Stimulated activated CD8-positive, alpha-beta memory T cell treated with anti-CD3 and anti-CD28 coated beads, Interleukin-15, amount 100 ng/mL, for 24 hours (primary cell): ENCODE results near the gene ENTPD8.

Experiments used
- DNase-seq: peaks from one replicate; pipeline ENCODE4 v3.0.0-alpha.2; 2020; ENCODE audit warnings: low read depth

The ENTPD8 gene, protein sequence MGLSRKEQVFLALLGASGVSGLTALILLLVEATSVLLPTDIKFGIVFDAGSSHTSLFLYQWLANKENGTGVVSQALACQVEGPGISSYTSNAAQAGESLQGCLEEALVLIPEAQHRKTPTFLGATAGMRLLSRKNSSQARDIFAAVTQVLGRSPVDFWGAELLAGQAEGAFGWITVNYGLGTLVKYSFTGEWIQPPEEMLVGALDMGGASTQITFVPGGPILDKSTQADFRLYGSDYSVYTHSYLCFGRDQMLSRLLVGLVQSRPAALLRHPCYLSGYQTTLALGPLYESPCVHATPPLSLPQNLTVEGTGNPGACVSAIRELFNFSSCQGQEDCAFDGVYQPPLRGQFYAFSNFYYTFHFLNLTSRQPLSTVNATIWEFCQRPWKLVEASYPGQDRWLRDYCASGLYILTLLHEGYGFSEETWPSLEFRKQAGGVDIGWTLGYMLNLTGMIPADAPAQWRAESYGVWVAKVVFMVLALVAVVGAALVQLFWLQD

DNA sequence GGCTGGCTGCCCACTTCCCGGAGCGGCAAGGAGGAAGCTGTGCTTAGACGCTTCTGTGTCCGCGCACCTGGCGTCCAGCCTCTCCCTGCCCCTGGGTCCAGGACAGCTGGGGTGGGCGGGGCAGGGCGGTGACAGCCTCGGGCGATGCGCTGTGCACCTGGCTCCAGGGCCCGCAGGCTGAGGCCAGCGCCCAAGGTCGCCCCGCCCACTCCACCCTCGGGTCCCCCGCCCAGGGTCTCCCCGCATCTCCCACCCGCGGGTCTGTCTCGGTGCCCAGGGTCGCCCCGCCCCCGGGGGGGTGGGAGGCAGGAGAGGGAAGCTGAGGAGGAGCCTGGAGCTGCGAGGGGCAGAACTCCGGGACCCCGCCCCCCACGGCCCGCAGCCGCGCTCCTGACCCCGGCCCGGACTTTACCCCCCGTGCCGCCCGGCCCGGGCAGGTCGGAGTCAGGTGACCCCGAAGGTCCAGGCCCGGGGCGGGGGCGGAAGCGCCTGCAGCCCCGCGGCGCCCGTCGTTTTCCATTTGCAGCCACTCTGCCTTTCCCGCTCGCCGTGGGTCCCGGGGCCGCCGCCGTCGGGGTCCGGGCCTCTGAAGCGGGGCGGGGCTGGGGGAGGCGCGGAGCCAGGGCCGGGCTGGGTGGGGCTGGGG lies at the start of gene ENTPD8:
Gene ENTPD8 (minus strand): TSS at position 69 of the 646 bp plus-strand sequence. CDS start 3,072 bp downstream, outside the sequence.
- no peak for DNase-seq

DNA sequence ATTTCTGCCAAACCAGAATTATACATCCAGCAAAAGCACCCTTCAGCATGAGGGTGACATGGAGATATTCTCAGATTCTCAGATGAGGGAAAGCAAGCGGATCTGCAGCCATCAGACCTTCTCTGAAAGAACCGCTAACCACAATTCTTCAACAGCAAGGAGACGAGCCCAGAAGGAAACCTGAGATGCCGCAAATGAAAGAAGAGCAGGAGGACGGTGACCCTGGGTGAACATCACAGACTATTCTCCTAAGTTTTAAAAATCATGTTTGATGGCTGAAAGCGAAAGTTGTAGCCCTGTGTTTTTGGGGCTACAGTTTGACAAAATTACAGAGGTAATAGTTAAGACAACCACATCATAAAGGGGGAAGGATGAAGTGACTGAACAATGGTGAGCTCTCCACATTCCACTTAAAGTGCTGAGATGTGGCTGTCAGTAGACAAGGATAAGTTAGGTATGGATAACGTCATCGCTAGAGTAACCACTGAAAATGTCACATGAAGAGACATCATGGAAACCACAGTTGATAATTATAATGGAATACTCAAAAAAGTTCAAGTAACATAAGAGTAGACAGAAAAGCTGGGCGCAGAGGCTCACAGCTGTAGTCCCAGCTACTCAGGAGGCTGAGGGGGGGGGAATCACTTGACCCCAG lies 49.5 kb upstream of the ENTPD8 start:
- no peak for DNase-seq

DNA sequence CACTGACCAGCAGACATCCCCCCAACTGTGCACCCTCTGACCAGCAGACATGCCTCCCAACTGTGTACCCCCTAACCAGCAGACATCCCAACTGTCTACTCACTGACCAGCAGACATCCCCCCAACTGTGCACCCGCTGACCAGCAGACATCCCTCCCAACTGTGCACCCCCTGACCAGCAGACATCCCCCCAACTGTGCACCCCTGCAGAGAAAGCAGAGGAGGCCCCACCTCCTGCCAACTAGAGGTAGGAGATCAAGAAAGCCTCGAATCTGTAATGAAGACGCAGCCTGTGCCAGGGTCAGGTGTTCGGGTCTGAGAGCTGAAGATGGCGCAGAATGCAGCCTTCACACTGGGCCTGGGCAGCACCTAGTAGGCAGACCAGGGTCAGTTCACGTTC lies 47.7 kb upstream of the ENTPD8 start:
- DNase-seq: no peak

DNA sequence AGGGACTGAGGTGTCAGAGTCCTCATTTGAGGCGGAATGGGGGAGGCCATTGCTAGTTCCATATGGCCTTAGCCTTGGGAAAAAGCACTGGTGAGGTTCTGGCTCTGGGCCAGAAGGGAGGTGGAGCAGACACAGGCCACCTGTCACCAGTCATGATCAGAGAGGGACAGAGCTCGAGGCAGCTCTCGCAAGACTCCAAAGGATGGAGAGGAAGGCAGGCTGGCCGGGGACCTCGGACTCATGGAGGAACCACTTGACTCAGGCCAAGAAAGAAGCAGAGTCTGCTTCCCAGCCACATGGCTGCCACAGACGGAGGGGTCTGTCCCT lies 47.1 kb upstream of the ENTPD8 start:
- DNase-seq: no peak

DNA sequence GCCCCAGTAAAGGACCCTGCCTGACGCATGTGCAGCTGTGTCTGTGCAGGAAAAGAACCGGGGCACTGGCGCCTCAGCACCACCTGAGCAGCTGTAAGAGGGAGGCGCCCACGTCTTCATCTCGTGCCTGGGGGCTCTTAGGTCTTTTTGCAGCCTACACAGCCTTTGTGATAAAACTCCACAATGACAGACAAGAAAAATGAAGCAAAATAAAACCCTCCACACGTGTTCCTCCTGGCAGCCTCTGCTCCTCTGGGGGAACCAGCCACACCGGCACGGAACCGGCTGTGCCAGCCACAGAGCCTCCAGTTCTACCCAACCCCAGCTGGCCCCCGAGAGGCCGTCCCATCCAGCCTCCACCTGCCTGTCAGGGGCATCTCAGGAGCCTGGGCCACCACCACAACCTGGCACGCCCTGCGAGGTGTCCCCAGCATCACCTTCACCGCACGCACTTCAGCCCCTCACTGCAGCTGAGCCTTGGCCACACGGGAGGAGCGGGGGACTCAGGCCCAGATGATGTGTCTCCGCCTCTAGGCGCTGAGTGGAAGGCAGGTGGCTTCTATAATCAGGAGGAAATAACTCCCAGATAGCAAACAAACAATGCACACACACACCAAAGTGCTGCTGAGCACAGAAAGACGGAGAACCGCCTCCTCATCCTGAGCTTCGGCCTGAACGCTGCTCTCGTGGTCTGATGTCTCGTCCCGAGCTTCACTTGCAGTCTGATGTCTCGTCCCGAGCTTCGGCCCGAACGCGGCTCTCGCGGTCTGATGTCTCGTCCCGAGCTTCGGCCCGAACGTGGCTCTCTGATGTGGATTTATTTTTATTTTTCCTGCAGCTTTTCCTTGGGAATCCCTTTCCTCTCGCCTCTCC lies 46.5 kb upstream of the ENTPD8 start:
- no peak for DNase-seq

DNA sequence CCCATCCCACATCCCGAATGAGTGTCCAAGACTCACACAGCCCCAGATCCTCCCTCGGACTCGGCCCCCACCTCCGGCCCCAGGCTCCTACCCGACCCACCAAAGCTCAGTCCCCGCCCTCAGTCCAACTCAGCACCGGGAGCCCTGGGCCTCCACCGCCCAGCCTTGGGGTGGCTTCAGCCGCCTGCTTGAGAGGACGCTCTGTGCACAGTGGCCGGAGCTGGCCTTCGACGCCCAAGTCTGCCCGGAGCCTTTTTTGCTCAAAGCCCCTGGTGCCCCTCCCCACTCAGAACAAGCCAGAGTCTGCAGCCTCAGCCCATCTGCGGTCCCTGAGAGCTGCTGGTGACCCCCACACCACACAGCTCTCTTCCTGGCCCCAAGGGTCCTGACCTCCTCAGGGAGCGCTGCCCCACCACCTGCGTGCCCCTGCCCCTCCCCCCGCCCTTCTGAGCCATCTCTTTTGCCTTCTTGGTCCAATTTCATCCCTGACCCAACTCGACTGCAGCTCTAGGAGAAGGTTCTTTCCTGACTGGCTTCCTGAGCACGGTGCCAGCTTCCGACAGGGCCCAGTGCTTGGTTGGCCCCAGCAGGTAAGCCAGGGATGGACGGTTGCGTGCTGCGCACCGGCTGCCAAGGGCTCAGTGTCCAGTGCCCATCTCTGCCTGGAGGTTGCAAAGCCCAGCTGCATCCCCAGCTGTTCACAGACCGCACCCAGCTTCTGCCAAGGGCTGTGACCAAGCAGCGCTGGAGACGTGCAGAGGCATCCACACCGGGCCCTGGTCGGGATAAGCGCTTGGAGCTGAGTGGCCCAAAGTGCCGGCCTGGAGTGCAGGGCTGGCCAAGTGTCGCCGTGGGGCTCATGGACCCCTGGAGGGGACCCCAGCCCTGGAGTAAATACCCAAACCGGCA lies 45.6 kb upstream of the ENTPD8 start:
- no peak for DNase-seq

DNA sequence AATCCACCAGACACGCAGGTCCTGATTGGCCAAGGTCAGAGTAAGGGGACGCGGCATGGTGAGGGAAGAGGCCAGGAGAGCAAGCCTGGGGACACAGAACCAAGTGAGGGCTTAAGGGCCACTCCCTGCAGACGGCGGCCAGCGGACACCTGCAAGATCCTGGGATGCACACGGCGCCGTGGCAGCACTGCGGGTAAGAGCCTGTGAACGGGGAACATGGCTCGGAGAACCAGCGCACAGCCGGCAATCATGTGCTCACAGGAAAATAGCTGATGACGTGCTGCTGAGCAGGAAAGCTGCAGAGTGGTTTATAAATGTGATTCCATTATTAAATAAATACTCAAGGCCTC lies 45.0 kb upstream of the ENTPD8 start:
- no peak for DNase-seq

DNA sequence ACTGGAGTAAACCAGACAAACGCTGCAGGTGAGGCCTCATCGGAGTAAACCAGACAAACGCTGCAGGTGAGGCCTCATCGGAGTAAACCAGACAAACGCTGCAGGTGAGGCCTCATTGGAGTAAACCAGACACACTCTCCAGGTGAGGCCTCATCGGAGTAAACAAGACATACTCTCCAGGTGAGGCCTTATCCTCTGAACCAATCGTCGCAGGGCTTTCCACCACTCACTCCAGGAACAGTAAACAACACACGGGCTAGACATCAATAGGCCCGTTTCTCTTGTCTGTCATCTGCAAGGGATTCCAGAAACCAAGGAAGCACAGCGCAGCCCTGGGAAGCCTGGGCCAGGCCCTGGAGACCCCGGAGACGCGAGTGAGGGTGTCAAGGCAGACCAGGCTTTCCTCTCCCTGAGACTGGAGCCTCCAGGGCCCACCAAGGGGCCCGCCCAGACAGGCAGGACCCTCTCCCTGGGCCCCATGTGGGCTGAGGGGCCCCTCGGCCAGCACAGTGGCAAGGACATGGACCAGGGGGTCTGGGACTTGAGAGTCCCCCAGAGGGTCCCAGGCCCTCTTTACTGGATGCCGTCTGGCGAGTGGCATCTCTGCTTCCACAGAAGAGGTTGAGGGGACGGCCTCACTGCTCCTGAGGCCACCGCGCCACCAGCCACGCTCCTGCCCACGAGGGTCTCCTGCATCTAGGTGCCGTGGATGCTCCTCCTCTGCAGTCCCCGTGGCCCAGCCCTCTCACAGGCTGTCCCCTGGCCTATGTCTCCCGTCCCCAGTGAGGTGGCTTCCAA lies 44.4 kb upstream of the ENTPD8 start:
- no peak for DNase-seq

DNA sequence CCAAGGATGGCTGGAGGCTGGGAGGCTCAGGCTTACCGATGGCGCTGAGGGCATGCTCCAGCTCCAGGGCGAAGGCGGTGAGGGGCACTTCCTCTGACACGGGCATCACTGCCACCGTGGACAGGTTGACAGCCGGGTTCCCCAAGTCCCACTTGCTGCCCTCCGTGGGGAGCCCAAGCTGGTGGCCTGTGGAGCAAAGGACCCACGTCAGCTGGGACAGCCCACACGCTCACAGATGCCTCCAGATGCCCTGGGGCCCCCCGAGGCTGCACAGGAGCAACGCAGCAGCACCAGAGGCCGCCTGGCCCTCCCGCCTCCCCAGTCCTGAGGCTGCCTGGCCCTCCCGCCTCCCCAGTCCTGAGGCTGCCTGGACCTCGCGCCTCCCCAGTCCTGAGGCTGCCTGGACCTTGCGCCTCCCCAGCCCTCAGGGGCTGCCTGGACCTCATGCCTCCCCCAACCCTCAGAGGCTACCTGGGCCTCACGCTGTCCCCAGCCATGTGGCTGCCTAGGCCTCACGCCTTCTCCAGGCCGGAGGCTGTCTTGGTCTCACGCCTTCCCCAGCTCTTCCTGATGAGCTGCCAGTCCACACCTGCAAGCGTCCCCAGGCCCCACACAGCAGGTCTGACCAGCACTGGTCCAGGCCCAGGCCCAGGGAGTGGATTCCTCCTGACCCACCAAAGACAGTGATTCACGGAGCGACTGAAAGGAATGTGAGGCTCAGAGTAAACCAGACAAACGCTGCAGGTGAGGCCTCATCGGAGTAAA lies 43.6 kb upstream of the ENTPD8 start:
- DNase-seq: no peak

DNA sequence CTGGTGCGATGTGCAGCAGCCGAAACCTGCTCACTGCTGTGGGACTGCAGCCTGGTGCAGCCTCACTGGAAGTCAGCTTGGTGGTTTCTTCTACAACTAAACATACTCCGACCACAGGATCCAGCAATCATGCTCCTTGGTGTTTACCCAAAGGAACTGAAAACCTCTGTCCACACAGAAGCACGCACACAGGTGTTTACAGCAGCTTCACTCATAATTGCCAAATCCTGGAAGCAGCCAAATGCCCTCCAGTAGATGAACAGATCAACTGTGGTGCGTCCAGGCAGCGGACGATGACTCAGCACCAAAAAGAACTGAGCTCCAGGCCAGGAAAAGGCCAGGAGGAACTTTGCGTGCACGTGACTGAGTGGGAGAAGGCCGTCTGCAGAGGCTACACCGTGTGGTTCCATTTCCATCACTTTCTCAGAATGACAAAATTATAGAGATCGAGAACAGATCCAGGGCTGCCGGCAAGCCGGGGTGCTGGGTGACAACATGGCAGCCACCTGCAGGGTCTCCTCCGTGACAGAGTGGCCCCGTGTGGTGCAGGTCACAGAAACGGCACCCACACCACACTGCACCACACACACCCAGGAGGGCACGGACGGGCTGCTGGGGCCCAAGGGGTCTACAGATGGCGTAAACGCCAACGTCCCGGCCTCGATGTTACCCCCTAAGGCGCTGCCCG lies 41.1 kb upstream of the ENTPD8 start:
- DNase-seq: no peak

DNA sequence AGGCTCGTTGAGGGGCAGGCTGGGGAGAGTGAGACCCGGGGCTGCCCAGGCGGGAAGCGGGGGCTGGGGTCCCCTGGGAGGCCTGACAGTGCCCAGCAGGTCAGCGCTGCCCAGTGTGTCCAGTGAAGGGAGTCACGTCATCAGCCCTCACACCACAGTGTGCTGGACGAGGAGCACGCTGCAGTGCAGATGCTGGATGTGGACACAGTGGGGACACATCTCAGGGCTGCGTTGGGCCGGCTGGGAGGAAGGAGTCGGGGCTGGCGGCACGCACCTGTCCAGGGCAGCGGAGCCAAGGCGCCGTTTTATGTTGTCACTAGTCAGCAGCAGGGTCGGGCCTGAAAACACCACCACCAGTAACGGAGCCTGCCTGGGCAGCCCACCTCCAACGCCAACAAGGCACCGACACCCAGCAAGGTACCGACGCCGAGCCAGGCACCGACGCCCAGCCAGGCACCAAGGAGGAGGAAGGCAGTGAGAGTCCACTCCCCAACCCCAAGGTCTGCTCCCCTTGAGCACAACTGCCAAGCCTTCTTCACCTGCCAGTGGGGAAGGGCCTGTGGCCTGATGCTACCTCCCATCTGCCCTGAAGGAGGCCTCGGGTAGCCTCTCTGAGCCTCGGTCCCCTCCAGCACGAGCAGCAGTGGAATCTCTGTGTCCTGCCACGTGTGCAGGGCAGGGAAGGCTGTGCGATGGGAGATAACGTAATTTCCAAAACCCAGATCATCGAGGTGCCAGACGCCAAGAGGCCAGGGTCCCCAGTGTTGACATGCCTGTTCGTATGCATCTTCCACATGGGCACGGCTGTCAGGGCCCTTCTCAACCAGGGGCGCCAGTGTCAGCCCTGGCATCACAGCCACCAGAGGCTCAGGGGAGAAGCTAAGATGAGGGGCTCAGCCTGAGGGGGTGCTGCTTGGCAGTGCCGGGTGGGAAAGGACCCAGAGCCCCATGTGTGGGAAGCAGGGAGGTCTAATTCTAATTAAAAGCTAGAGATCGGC lies 39.8 kb upstream of the ENTPD8 start:
- DNase-seq: no peak

DNA sequence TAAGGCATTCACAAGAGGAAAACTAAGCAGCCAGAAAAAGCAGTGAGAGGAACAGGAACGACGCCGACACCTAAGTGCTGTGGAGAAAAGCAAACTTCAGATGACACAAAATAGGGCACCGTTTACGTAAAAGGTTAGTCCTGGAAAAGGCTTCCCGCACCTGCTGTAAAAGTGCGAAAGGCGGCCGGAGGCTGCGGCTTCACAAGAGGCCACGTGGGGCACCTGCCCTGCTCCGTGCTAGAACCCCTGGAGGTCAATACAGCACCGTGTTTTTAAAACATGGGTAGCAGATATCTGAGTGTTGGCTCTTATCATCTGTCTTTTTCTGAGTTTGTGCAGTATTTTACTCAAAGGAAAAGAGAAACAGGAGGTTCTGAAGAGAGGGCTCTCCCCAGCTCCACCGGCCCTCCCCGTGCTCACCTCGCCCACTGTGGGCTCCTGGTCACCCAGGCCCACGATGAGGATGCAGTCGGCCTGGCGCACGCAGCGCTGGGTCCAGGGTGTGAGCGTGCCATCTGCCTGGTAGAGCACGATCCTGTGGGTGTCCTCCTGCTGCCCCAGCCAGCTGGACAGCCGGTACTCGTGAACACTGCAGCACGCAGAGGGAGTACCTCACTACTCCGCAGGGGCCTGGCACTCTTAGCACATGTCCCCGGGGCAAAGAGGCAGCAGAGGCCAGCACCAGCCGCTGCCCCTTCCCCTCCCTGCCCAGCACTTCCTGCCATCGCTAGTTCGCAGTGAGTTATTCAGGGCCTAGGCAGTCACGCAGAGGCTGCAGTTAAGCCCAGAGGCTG lies 38.9 kb upstream of the ENTPD8 start:
- no peak for DNase-seq

DNA sequence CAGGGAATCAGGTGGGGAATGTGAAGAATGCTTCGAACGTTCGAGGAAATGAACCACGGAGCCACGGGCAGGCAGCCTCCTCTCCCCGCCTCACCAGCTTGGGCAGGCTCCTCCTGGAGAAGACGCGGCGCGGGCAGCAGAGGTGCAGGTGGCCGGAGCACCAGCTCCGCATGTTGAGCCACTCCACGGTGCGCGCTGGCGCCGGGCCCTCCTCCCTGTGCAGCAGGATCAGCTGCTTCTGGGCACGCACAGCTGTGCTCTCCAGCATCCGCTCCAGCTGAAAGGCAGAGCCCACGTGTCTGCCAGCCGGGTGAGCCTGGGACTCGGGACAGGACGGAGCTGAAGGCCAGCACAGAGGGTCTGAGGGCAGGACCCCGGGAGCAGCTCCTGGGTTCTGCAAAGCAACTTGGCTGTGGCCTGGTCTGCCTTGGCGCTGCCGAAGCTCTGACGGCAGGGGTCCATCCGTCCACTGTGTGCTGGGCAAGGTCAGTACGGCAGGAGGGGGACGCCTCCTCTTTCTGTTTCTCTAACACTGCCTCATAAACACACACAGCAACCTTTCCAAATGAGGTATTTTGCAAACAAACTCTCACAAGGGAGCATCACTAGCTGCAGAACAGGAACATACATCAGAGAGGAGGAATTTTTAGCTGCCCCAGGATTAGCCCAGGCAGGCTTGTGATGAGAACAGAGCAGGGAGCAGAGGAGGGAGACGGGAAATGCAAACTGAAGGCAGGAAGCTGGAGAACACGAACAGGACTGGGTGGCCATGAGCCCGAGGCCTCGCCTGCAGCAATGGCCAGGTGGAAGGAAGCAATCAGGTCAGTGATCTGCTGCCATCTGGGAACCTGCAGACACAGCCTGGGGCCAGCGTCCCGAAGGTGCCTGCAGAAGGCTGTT lies 38.1 kb upstream of the ENTPD8 start:
- DNase-seq: no peak

DNA sequence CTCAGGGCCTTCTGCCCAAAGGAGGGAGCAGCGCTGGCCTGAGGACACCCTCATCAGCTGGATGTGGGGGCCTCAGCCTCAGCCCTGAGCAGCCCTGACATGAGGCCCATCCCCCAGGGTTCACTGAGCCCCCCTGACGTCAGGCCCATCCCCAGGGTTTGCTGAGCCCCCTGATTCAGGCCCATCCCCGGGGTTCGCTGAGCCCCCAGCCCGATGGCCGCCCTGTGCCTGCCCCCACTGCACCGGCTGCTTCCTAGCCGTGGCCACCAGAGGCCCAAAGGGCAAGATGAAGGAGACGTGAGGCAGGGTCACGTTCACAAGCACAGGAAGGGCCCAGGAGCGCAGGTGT lies 37.4 kb upstream of the ENTPD8 start:
- no peak for DNase-seq

DNA sequence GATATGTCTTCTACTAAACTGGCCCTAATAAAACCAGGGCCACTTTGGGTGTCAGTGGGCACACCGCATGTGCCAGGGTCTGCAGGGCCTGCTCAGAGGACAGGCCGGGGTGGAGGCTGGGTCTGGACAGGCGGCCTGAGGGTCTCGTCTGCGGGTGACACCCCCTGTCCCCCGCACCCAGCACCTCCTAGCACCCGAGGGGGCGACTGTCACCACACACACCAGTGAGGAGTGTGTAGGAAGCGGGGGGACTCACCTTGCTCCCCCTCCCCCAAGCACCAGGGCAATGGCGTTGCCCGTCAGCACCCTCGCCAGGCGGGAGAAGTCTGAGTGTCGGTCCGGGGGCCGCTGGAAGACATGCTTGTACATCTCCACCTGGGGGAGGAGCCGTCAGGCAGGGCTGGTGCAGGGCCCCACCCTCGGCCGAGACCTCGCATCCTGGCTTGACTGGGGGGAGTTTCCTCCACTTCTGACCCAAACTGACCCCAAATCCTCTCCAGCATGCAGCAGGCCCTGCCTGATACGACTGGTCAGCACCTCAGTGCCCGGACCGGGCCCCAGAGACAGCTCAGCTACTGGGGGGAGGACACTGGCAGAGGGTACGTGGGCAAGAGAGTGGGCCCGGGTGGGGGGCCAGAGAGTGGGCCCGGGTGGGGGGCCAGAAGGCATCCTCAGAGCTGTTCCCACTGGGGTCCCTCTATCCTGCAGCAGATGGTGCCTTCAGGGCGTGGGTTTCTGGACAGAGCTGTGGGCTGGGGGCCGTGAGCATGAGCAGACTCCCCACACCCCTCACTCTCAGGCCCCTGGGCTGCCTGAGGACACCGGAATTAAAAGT lies 36.8 kb upstream of the ENTPD8 start:
- no peak for DNase-seq
